Fibroblast of lung (primary cell): ENCODE measurements around the gene ASTN2. TPM values are rescaled to one million over a fixed set of nuclear protein-coding genes. Genes with fewer than 3 reads are reported as not detected.

ENCODE experiments used
- DNase-seq, 2 donors: peaks; one replicate each; pipeline versions ENCODE4 v3.0.0 to v3.0.0-alpha.2; 2010; ENCODE audit warnings: low read depth in 2 of 2
- H2AFZ ChIP-seq: 2 replicates; pipeline ENCODE4 v1.5.1; 2012; ENCODE audit warnings: low read length, control low read depth, inconsistent platforms
- H3K27ac ChIP-seq: 2 replicates; pipeline ENCODE4 v1.5.1; 2011; ENCODE audit warnings: low read length, control low read depth; ENCODE audit not compliant: insufficient read depth
- H3K27me3 ChIP-seq: 2 replicates; pipeline ENCODE4 v1.5.1; 2011; ENCODE audit warnings: mild to moderate bottlenecking, low read length; ENCODE audit not compliant: control insufficient read depth, insufficient read depth
- H3K36me3 ChIP-seq: 2 replicates; pipeline ENCODE4 v1.5.1; 2011; ENCODE audit warnings: low read length; ENCODE audit not compliant: control insufficient read depth, insufficient read depth
- H3K4me1 ChIP-seq: 2 replicates; pipeline ENCODE4 v1.5.1; 2011; ENCODE audit warnings: low read length; ENCODE audit not compliant: control insufficient read depth, insufficient read depth; ENCODE audit errors: extremely low read depth
- H3K4me2 ChIP-seq: 2 replicates; pipeline ENCODE4 v1.5.1; 2011; ENCODE audit warnings: low read length, control low read depth; ENCODE audit not compliant: insufficient read depth; ENCODE audit errors: extremely low read depth
- H3K4me3 ChIP-seq, 4 experiments: fragments of 200-600 bp in 1 of 4; sonication (generic) in 1 of 4; replicated peaks in 1 of 4; 2 replicates each; pipeline ENCODE4 v1.5.1; 2011 to 2016; ENCODE audit warnings: low read length in 4 of 4, low read depth in 3 of 4, mild to moderate bottlenecking in 3 of 4, control low read depth in 2 of 4, inconsistent platforms in 1 of 4, mixed read lengths in 1 of 4; ENCODE audit not compliant: insufficient read depth in 1 of 4; ENCODE audit errors: control extremely low read depth in 1 of 4
- H3K79me2 ChIP-seq: 2 replicates; pipeline ENCODE4 v1.5.1; 2012; ENCODE audit warnings: mild to moderate bottlenecking, low read length, inconsistent platforms; ENCODE audit not compliant: control insufficient read depth, insufficient read depth
- H3K9ac ChIP-seq: 2 replicates; pipeline ENCODE4 v1.5.1; 2011; ENCODE audit warnings: mild to moderate bottlenecking, low read length, control low read depth; ENCODE audit not compliant: insufficient read depth
- H3K9me3 ChIP-seq: 2 replicates; pipeline ENCODE4 v1.5.1; 2012; ENCODE audit warnings: low read depth, low read length; ENCODE audit not compliant: control insufficient read depth, insufficient read depth
- H4K20me1 ChIP-seq: 2 replicates; pipeline ENCODE4 v1.5.1; 2011; ENCODE audit warnings: low read length; ENCODE audit not compliant: control insufficient read depth, insufficient read depth; ENCODE audit errors: extremely low read depth
- EZH2 ChIP-seq: IDR thresholded peaks from 2 replicates; pipeline ENCODE4 v1.5.1; 2012; ENCODE audit warnings: low read length, control low read depth, mild to moderate bottlenecking; ENCODE audit errors: missing control alignments
- polyA plus RNA-seq, 2 donors: library from polyadenylated mRNA; depleted of rRNA in 1 of 2; stranded (reverse) in 1 of 2; unstranded in 1 of 2; fragments of >200 nt; gene quantifications; 2 replicates each; pipeline ENCODE4 v1.2.1, GENCODE V29; 2011 to 2012; ENCODE audit warnings: missing spikeins in 1 of 2
- total RNA-seq: library from RNA; depleted of rRNA; stranded (reverse); fragments of >200 nt; gene quantifications from 2 replicates; pipeline ENCODE4 v1.2.1, GENCODE V29; 2014
- TF ChIP-seq, protein P1 (sequence below), 2 donors: IDR thresholded peaks in 1 of 2; conservative IDR thresholded peaks in 1 of 2; 1 replicate in 1 of 2; 2 replicates in 1 of 2; pipeline ENCODE4 v1.5.1; 2011 to 2012; ENCODE audit warnings: low read length in 2 of 2, control low read depth in 1 of 2, inconsistent platforms in 1 of 2, low read depth in 1 of 2, mild to moderate bottlenecking in 1 of 2

ASTN2 gene
- total and polyA plus RNA-seq, 2 donors (not counting 1 experiment from before 2014, with no cell fraction given), result 2.2 to 19.2 TPM

DNA sequence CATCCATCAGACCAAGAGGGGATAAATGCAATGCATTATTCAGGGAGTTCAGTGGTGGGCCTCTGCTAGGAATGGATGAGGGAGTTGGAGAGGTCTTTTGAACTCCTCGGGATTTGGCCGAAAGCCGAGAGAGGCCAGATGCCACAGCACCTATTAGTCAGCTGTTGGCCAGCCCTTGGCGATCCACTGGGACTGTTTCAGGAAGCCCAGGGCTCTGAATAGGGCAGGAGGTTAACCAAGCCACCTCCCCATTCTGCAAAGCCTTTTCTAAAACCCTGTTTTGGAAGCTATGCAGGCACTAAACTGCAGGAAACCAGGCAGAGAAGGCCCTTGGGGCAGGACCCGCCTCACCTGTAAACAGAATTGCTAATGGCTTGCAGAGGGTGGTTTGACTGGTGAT lies 37.8 kb downstream of the ASTN2 start:
- H3K4me3 ChIP-seq, result no peak overlapping the region
- H3K4me2 ChIP-seq, result no peak overlapping the region
- no peaks in the 10 kb centered on the region for H3K27me3 ChIP-seq
- DNase-seq, result no peak
- TF ChIP-seq EZH2, result no peak
- TF ChIP-seq, protein P1, sequence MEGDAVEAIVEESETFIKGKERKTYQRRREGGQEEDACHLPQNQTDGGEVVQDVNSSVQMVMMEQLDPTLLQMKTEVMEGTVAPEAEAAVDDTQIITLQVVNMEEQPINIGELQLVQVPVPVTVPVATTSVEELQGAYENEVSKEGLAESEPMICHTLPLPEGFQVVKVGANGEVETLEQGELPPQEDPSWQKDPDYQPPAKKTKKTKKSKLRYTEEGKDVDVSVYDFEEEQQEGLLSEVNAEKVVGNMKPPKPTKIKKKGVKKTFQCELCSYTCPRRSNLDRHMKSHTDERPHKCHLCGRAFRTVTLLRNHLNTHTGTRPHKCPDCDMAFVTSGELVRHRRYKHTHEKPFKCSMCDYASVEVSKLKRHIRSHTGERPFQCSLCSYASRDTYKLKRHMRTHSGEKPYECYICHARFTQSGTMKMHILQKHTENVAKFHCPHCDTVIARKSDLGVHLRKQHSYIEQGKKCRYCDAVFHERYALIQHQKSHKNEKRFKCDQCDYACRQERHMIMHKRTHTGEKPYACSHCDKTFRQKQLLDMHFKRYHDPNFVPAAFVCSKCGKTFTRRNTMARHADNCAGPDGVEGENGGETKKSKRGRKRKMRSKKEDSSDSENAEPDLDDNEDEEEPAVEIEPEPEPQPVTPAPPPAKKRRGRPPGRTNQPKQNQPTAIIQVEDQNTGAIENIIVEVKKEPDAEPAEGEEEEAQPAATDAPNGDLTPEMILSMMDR (conservative IDR thresholded peaks at IDR 0.05 in 1 of 2, IDR thresholded peaks at IDR 0.05 in 1 of 2; ENCODE audit: low read depth in 1 of 2, low read length in 2 of 2), result no peak
- H2AFZ ChIP-seq, result no peak overlapping the region
- no peak overlapping the region for H3K9ac ChIP-seq
- no peaks in the 10 kb centered on the region for H3K4me1 ChIP-seq
- H4K20me1 ChIP-seq, result no peaks in the 10 kb centered on the region
- H3K79me2 ChIP-seq, result no peaks in the 10 kb centered on the region
- H3K9me3 ChIP-seq, result no peaks in the 10 kb centered on the region
- no peak overlapping the region for H3K27ac ChIP-seq
- H3K36me3 ChIP-seq, result no peaks in the 10 kb centered on the region

DNA sequence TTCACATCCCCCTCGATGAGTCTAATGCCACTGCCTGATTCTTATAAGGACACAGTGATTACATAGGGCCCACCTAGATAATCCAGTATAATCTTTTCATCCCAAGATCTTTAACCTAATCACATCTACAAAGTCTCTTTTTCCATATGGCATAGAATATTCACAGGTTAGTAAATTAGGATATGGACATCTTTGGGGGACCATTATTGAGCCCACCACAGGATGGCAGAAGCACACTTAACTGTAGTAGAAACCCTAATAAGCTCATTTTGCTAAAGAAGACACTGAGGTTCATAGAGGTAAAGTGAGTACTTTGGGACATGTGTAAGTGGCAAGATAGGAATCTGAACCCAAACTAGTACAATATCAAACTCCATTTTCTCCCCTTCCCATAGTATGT lies 38.9 kb downstream of the ASTN2 start:
- no peak overlapping the region for H3K4me3 ChIP-seq
- no peak for DNase-seq
- no peak overlapping the region for H3K9ac ChIP-seq
- TF ChIP-seq EZH2, result no peak
- TF ChIP-seq, protein P1 (conservative IDR thresholded peaks at IDR 0.05 in 1 of 2, IDR thresholded peaks at IDR 0.05 in 1 of 2; ENCODE audit: low read depth in 1 of 2, low read length in 2 of 2), result no peak
- no peak overlapping the region for H3K4me2 ChIP-seq
- no peaks in the 10 kb centered on the region for H3K4me1 ChIP-seq
- H3K36me3 ChIP-seq, result no peaks in the 10 kb centered on the region
- H4K20me1 ChIP-seq, result no peaks in the 10 kb centered on the region
- no peak overlapping the region for H3K27ac ChIP-seq
- no peak overlapping the region for H2AFZ ChIP-seq
- no peaks in the 10 kb centered on the region for H3K27me3 ChIP-seq
- H3K9me3 ChIP-seq, result no peaks in the 10 kb centered on the region
- no peaks in the 10 kb centered on the region for H3K79me2 ChIP-seq

DNA sequence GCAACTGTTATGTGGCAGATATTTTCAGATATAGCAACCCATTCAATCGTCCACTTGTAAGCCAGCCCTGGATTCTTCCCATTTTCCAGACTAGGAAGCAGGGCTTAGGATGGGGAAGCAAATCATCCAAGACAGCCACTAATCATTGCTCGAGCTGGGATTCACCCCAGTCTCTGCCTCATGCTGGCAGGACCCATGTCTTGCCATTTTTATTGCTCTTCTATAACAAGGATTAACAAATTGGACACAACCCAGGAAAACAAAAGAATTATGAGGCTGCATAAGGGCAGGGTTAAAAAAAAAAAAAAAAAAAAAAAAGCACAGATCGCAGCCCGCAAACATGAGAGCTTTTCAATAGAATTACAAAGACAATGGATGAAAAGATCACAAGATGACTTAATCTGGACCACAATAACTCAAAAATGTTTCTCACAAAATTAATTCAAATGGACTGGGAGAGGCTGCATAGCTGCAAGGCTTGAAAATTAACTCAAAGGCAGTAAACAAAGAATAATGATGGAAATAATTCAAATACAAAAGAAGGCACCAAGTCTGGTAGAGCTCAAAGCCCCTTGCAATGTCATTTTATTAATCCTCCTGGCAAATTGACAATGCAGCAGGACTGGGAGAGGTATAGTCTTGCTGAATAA lies 40.7 kb downstream of the ASTN2 start:
- no peak overlapping the region for H3K9ac ChIP-seq
- H3K79me2 ChIP-seq, result no peaks in the 10 kb centered on the region
- H4K20me1 ChIP-seq, result no peaks in the 10 kb centered on the region
- TF ChIP-seq, protein P1 (conservative IDR thresholded peaks at IDR 0.05 in 1 of 2, IDR thresholded peaks at IDR 0.05 in 1 of 2; ENCODE audit: low read depth in 1 of 2, low read length in 2 of 2), result no peak
- TF ChIP-seq EZH2, result no peak
- no peak for DNase-seq
- H3K36me3 ChIP-seq, result no peaks in the 10 kb centered on the region
- H3K9me3 ChIP-seq, result no peaks in the 10 kb centered on the region
- no peak overlapping the region for H3K4me2 ChIP-seq
- H3K27ac ChIP-seq, result no peak overlapping the region
- no peaks in the 10 kb centered on the region for H3K4me1 ChIP-seq
- no peaks in the 10 kb centered on the region for H3K27me3 ChIP-seq
- no peak overlapping the region for H3K4me3 ChIP-seq
- H2AFZ ChIP-seq, result no peak overlapping the region
